NCI-H2081 (cell line): ENCODE data around the gene FOSL2.

Experiments used
- DNase-seq, 2 experiments: peaks; one replicate each; lab custom pipeline; 2025; lab: John Stamatoyannopoulos, UW

The FOSL2 gene

DNA sequence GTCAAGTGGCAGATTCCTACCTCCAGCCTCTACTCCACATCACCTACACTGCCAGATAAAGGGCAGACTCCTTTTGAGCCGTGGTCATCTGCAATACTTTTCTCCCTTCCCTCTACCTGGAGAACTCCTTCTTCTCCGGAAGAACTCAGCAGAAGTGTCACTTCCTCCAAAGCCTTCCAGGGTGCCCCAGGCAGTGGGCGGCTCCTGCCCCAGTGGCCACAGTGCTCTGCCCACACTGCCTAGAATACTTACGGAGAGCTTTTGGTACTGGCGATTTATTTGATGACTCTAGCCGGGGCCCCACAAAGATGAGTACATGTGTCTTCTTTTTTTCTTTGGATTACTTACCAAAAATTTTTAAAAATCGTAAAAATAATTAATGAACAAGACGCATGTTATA lies 39.7 kb downstream of the FOSL2 start:
- no peak for DNase-seq

GRCh38 chr2:28433215-28433614 lies 40.6 kb downstream of the FOSL2 start:
- DNase-seq, result no peak

GRCh38 chr2:28433935-28434599 lies 41.4 kb downstream of the FOSL2 start:
- DNase-seq, result no peak

DNA sequence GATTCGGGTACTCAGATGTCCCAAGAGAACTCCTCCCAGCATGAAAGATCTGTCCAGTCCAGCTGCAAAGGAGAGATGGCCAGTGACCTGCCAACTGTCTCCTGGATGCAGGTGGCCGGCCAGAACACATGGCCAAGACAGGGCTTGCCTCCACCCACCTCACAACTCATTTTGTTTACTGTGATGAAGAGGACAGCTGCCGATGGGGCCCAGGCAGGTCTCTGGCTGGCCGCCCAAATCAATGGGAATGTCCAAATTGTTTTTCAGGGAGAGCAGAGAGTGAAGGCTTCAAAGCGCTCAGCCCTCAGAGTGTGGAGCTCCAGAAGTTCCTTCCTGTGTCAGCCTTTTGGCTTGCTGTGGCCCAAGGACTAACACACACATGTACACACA lies 41.9 kb downstream of the FOSL2 start:
- no peak for DNase-seq

GRCh38 chr2:28435241-28435640 lies 42.6 kb downstream of the FOSL2 start:
- DNase-seq, result no peak

- no peak for DNase-seq
Measured at GRCh38 chr2:28435814-28436351, 43.2 kb downstream of the FOSL2 start.

GRCh38 chr2:28436525-28437051 lies 43.9 kb downstream of the FOSL2 start:
- DNase-seq, result no peak

DNA sequence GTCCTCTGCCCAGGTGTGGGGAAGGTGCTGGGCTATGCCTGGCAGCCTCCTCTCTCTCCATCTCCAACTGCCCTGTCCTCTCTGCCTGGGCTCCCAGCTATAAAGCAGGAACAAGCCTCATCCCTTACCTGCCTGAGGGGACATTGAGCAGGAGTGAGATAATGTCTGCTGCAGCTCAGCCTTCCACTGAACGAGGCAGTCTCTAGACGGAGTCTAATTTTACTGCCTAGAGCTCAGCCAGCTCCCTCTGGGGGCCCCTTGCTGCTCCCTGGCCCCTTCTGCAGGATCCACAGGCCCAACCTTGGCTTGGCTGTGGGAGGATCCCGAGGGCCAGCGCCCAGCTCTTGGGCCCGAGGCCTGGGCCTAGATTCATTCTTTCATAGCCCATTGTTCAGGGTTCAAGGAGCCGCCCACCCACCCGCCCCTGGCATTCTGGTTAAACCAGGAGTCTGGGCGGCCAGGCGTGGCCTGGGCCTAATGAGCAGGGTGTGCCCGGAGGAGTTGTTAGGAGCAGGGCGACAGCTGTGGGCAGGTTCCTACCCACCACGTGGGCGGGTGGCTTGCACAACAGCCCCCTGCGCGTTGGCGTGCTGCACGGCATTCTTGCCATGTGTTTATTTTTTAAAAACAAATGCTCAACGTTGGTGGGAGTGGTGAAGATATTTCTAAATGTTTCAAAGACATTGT lies 44.6 kb downstream of the FOSL2 start:
- no peak for DNase-seq

DNA sequence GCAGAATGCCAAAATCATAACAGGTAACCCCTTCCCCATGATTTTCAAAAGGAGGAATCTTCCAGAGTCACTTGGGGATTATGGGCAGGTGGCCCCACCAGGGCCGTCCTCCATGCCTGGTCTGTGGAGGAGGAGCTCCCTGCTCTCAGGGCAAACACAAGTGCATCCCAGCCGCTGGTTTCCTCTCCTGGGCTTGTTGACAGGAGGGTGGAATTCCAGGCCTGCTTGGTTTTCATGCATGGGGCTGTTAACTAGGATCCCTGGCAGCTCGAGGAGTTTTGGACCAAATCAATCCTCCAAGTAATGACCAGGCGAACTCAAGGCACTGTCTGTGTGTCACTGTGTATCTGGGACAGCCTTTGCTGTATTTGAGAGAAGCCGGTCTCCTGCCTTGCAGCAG lies 45.3 kb downstream of the FOSL2 start:
- no peak for DNase-seq

DNA sequence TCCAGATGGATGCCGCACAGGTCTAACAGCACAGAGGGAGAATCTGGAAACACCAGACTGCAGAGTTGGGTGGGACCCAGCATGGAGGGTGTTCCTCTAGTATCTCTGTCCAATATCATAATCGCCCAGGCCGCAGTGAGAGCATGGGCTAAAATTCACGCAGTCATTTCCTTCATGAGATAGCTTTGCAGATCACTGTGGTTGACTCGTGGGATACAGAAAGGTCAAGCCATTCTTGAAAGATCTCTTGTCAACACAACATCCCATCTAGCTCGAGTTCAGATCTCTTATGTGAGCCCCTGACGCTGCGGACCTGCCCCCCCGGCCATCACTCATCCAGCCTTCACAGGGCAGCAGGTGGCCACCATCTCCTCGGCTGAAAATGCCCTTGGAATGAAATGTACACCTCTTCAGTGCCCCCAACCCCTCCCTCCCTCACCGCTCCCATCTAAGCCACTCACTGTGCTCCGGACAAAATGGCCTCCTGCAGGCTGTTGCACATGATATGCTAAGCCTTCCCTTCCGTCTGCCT lies 45.9 kb downstream of the FOSL2 start:
- DNase-seq, result no peak

GRCh38 chr2:28439127-28439526 lies 46.5 kb downstream of the FOSL2 start:
- no peak for DNase-seq

- DNase-seq, result no peak
Measured at GRCh38 chr2:28439763-28440162, 47.1 kb downstream of the FOSL2 start.

- no peak for DNase-seq
Measured at GRCh38 chr2:28442328-28442727, 49.7 kb downstream of the FOSL2 start.

- no peak for DNase-seq
Measured at GRCh38 chr2:28444956-28445355, 52.3 kb downstream of the FOSL2 start.

- no peak for DNase-seq
Measured at GRCh38 chr2:28445448-28446258, 53.0 kb downstream of the FOSL2 start.

DNA sequence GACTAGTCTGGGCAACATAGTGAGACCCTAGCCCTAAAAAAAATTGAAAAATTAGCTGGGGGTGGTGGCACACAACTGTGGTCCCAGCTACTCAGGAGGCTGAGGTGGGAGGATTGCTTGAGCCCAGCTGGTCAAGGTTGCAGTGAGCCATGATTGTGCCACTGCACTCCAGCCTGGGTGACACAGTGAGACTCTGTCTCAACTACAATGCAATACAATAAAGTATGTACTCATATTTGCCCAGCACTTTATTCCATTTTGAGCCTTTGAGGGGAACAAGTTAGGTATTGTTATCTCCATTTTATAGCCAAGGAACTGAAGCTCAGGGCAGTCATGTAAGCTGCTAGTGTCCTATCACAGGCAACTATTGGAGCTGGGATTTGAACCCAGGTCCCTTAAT lies 53.9 kb downstream of the FOSL2 start:
- DNase-seq, result no peak

- no peak for DNase-seq
Measured at GRCh38 chr2:28447086-28447485, 54.4 kb downstream of the FOSL2 start.

DNA sequence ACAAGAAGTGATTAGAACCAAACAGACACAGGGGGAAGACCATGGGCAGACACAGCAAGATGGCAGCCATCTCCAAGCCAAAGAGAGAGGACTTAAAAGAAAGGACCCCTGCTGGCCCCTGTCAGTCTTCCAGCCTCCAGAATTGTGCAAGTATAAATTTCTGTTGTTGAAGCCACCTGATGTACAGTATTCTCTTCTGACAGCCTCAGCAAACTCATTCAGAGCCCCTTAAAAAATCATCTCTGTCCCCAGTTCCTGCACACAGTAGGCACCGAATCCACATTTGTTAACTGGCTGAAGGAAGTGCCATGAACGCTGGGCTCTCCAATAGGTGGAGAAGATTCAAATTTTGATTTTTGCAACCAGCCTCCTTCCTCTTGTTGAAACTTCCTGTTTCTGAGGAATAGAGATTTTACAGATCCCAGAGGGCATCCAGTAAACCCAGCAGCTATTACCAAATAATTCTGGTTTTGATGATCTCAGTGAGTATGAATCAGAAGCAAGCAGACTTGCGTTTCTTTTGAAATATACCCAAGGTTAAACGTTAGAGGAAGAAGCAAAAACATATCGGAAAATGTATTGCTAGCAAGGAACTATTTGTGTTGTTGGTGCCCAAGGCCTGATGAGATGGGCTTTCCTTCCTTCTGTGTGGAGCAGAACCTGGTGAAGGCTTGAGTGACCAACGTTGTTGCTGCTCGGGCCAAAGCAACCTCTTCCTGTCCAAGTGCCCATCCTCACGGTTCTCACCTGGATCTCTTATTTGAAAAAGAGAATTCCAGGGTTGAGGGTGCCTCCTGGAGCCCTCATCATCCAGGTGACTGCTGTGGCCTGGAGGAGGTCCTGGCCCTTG lies 55.5 kb downstream of the FOSL2 start:
- DNase-seq, result no peak

- no peak for DNase-seq
Measured at GRCh38 chr2:28448793-28449100, 56.1 kb downstream of the FOSL2 start.

DNA sequence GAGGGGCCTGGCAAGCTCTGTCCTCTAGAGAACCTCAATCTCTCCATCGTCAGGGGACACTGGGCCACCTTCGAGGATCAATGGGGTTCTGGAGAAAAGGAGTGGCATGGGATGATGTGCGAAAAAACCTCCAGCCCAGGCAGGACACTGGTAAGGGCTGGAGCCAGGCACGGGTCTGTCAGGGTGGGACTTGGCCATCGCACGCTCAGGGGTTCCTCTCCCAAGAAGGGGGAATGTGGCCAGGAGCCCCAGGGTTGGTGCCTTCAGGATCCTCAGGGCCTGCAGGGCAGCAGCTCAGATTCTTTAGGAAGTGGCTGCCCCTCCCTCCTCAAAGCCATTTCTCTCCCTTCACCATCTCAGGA lies 56.4 kb downstream of the FOSL2 start:
- DNase-seq, result no peak
